CD4-positive, alpha-beta T cell treated with Interleukin-15 for 4 hours (primary cell): ENCODE results near the gene DDIAS.
"Not testable (repeated sequence)": the region's sequence is repeated elsewhere in the genome, so short reads cannot be mapped to it uniquely, and the experiment has no call there.

Experiments
- DNase-seq: peaks from one replicate; pipeline ENCODE4 v3.0.0-alpha.2; 2020; ENCODE audit warnings: low spot score

Gene DDIAS, protein sequence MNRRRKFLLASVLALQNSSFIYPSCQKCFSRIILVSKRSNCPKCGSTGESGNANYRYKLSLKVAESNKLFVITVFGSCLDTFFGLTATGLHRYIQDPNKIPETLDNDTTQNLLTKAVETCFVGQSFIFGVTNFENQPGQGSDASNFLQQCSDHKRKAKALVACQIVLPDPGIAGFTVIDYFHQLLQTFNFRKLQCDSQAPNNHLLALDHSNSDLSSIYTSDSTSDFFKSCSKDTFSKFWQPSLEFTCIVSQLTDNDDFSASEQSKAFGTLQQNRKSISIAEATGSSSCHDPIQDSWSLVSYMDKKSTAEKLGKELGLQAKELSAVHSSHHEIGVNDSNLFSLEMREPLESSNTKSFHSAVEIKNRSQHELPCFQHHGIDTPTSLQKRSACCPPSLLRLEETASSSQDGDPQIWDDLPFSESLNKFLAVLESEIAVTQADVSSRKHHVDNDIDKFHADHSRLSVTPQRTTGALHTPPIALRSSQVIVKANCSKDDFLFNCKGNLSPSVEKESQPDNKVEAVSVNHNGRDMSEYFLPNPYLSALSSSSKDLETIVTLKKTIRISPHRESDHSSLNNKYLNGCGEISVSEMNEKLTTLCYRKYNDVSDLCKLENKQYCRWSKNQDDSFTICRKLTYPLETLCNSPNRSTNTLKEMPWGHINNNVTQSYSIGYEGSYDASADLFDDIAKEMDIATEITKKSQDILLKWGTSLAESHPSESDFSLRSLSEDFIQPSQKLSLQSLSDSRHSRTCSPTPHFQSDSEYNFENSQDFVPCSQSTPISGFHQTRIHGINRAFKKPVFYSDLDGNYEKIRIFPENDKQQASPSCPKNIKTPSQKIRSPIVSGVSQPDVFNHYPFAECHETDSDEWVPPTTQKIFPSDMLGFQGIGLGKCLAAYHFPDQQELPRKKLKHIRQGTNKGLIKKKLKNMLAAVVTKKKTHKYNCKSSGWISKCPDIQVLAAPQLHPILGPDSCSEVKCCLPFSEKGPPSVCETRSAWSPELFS

DNA sequence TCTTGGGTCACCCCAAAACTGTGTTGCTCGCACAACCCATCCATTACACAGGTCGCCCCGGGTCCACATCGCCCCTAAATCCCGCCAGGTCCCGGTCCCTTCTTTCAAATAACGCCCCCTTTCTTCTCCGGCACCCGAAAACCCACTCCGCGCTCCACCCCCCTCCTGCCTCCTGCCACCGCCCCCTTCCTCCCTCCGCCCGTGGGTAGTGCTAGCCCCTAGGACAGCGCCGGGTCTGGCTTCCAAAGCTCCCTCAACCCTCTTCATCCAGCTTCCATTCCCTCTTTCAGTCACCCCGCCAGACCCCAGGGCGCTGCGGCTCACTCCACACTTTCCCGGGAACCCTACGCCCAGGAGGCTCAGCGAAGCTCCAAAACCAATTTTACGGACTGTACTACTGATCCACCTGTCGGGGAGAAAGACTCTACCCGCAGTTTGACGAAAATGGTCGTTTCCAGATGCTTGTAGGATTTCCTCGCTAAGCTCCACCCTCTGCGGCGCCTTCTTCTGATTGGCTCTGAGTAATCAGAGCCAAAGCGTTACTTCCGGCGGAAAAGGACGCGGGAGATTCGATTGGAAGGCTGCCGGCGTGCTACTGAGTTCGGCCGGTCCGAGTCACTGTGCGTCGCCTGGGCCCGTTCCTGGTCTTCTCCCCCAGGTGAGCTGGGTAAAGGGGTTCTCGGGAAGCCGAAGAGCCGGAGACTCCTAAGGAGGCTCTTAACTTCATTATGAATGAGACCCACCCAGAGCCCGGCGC is at the start of gene DDIAS:
DDIAS (plus strand) TSS at position 572 of the 757 bp plus-strand sequence. CDS start 13,003 bp downstream, outside the sequence.
- peak; percentile 95 for DNase-seq

DNA sequence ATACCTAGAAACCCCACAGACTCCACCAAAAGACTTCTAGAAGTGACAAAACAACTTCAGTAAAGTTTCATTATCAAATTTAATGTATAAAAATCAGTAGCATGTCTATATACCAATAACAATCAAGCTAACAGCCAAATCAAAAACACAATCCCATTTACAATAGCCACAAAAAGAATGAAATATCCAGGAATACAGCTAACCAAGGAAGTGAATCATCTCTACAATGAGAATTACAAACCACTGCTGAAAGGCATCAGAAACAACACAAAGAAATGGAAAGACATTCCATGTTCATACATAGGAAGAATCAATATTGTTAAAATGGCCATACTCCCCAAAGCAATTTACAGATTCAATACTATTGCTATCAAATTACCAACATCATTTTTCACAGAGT is 47.3 kb upstream of the DDIAS start:
- no peak for DNase-seq

DNA sequence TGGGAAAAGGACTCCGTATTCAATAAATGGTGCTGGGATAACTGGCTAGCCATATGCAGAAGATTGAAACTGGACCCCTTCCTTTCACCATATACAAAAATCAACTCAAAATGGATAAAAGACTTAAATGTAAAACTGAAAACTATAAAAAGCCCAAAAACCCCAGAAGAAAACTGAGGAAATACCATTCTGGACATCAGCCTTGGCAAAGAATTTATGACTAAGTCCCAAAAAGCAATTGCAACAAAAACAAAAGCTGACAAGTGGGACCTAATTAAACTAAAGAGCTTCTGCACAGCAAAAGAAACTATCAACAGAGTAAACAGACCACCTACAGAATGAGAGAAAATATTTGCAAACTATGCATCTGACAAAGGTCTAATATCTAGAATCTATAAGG is 46.6 kb upstream of the DDIAS start:
- DNase-seq: not testable (repeated sequence)

- no peak for DNase-seq
Measured at GRCh38 chr11:82855616-82856015, 45.9 kb upstream of the DDIAS start.

DNA sequence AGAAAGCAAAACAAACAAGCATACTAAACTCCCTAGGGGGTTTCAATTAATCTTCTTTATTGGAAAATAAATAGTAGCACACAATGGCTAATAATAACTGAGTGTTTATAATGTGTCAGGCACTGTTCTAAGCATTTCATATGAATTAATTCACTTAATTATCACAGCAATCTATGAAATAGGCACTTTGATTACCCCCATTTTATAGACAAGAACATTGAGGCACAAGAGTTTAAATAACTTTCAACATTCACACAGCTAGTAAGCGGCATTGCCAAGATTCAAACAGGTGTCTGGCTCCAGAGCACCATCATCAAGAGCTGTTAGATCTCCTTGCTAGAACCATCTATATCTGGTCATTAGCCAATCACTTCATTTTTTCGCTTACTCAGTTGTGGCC is 44.4 kb upstream of the DDIAS start:
- DNase-seq: no peak

DNA sequence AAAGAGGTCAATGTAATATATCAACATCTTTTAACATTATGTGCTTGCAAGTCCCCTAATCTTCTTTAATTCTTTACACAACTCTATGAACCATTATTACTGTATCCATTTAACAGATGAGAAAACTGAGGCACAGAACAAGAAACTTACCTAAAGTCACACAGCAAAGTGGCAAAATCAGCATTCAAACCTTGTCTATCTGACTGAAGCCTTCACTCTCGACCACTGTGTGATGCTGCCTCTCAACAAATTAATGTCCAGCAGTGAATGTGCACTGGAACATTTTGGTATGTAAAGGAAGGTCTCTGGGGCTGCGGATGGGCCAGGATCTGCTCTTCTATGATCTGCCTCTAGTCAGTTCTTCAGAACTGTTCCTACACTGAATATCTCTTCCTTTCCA is 43.4 kb upstream of the DDIAS start:
- DNase-seq: no peak

GRCh38 chr11:82858556-82859091 is 42.9 kb upstream of the DDIAS start:
- no peak for DNase-seq

DNA sequence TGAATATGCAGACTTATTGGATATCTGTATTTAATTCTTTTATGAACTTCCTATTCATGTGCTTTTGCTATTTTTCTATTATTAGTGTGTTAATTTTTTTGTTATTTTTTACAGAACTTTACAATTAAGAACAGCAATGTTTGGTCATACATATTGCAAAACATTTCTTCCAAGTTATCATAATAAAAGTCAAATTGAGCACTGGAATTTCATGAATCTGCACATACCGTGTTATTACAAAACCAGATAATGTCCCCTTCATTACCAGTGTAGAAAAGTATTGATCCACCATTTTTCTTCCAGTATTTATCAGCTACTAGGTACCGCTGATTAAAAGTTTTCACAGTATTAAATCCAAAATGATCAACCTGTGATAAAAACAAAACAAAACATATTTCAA is 41.8 kb upstream of the DDIAS start:
- DNase-seq: no peak

DNA sequence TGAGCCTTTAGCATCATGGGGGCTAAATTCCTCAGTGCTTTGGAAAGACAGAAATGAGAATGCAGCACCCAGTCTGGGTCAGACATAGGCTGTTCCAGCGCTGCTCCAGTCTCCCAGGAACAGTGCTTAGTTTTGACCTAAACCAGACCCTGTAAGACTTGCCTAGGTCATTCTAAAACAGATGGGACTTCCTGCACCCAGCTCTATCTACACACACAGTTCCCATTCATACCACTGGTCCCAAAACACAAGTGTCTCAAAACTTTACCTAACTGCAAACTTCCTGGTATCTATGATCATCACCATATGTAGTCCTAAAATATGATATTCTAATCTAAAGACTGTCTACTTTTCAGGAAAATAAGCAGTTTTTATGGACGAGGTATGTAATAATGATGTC is 39.2 kb upstream of the DDIAS start:
- no peak for DNase-seq

DNA sequence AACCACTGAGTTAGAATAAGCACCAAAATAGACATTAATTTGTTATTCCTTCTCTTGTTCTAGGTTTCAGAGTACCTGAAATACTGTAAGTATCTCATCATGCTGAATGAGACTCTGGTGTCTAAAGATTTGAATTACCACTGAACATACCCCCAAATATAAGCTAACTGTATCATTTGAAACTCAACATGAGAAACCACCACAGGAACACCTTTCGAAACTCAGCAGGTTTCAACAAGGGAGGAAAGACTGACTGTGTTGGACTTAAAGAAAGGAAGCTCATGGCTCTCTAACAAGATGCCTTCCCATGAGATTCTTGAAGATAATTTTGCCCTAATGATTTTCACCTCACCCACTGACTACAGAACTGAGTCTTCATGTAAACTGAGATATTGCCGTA is 38.3 kb upstream of the DDIAS start:
- DNase-seq: no peak

DNA sequence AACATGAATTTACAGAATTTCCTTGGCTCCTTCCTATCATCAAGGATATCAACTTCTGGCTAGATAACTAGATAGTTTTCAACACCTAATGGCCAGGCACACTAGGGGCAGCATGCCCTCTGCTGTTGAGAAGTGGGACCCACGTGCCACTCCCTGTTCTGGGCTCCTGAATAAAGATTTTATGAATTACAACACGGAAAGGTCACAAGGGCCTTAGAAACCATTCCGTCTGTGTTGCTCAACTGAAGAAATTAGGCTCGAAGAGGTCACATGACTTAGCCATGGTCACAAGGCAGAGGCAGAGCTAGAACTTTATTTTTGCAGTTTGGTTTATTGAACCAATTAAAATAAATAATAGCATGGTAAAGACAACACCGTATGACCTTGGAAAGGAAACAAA is 37.3 kb upstream of the DDIAS start:
- DNase-seq: peak; percentile 14

GRCh38 chr11:82865841-82866240 is 35.7 kb upstream of the DDIAS start:
- no peak for DNase-seq

- peak; percentile 80 for DNase-seq
Measured at GRCh38 chr11:82867495-82868082, 33.9 kb upstream of the DDIAS start.

DNA sequence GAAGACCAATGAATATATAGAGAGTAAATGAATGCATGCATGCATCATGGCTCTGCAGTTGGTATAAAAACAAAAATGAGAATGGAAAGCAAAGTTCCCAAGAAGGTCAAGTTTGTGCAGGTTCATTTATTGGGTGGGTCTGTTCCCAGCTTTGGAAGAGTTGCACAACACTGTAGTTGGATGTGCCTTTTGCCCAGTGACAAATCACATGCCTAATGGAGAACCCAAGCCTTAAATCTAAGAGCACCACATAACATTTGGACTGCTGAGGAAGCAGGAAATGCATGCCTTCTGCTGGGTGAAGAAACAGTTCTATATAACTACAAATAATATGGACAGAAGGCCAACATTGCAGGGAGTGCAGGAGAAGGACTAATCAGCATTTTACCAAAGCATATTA is 31.9 kb upstream of the DDIAS start:
- no peak for DNase-seq

DNA sequence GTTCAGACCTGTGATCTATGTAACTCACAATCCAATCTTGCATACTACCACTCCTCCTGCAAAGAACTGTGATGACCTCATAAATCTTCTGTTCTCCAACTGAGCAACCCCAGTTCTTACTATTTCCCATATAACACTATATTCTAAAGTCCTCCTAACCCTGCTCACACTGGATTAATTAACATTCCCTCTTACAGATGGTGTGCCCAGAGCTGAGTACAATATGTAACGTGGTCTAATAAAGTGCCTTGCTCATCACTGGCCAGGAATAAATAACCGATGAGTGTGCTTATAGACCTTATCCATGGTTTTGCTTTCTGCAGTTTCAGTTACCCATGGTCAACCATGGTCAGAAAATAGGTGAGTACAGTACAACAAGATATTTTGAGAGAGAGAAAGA is 29.9 kb upstream of the DDIAS start:
- DNase-seq: no peak

GRCh38 chr11:82872377-82873150 is 29.0 kb upstream of the DDIAS start:
- DNase-seq: no peak

GRCh38 chr11:82873919-82874333 is 27.6 kb upstream of the DDIAS start:
- no peak for DNase-seq

- no peak for DNase-seq
Measured at GRCh38 chr11:82874646-82875523, 26.7 kb upstream of the DDIAS start.

GRCh38 chr11:82883853-82884252 is 17.7 kb upstream of the DDIAS start:
- no peak for DNase-seq
